B cell (primary cell): ENCODE measurements around the gene SURF6. TPM values are rescaled to one million over a fixed set of nuclear protein-coding genes. Genes with fewer than 3 reads are reported as not detected.

Experiments
- ATAC-seq: fragments of 200-7000 bp; cut with Tn5 transposase; one replicate; pipeline ENCODE4 v1.10.0; 2021; ENCODE audit warnings: low read depth, mild to moderate bottlenecking, moderate number of reproducible peaks, moderate library complexity
- CTCF ChIA-PET: fragments of 350-600 bp; sonication (Branson Sonifier 250); formaldehyde crosslinking; loops from one replicate; lab custom pipeline; 2021; ENCODE audit warnings: antibody characterized with exemption, inconsistent platforms; lab: Charles Lee
- POLR2A ChIA-PET: fragments of 350-600 bp; sonication (Branson Sonifier 250); formaldehyde crosslinking; loops from one replicate; lab custom pipeline; 2021; ENCODE audit warnings: antibody characterized with exemption; lab: Charles Lee
- DNase-seq: peaks from one replicate; pipeline ENCODE4 v3.0.0; 2013
- H2AFZ ChIP-seq: 2 replicates; pipeline ENCODE4 v1.6.1; 2012; ENCODE audit warnings: mild to moderate bottlenecking, low read depth, low read length; ENCODE audit not compliant: insufficient read depth, poor library complexity, severe bottlenecking
- H3K27ac ChIP-seq, 2 donors: 1 replicate in 1 of 2; 2 replicates in 1 of 2; pipeline ENCODE4 v1.5.1; 2012 to 2013; ENCODE audit warnings: low read length in 2 of 2, mild to moderate bottlenecking in 2 of 2, moderate library complexity in 1 of 2
- H3K27me3 ChIP-seq, 4 experiments: fragments of 200-600 bp in 1 of 4; sonication (generic) in 1 of 4; replicated peaks in 1 of 4; 1 replicate in 2 of 4; 2 replicates in 2 of 4; pipeline versions ENCODE4 v1.6.1 to v1.7.0; 2013 to 2016; ENCODE audit warnings: low read length in 3 of 4, mild to moderate bottlenecking in 2 of 4, mixed read lengths in 1 of 4, moderate library complexity in 1 of 4; ENCODE audit not compliant: insufficient read depth in 4 of 4, control insufficient read depth in 3 of 4; ENCODE audit errors: control extremely low read depth in 1 of 4
- H3K36me3 ChIP-seq, 2 experiments: replicated peaks in 1 of 2; 1 replicate in 1 of 2; 2 replicates in 1 of 2; pipeline versions ENCODE4 v1.6.1 to v1.7.1; 2013; ENCODE audit warnings: low read length in 1 of 2; ENCODE audit not compliant: insufficient read depth in 2 of 2, control insufficient read depth in 1 of 2; ENCODE audit errors: control extremely low read depth in 1 of 2, extremely low read depth in 1 of 2
- H3K4me1 ChIP-seq, 2 donors: fragments of 200-600 bp in 1 of 2; sonication (generic) in 1 of 2; 1 replicate in 1 of 2; 2 replicates in 1 of 2; pipeline versions ENCODE4 v1.5.1 to v1.6.1; 2013 to 2017; ENCODE audit warnings: low read length in 2 of 2; ENCODE audit not compliant: control insufficient read depth in 2 of 2, insufficient read depth in 2 of 2
- H3K4me2 ChIP-seq: replicated peaks from 2 replicates; pipeline ENCODE3; 2012; ENCODE audit warnings: mild to moderate bottlenecking, low read depth, low read length; ENCODE audit not compliant: poor library complexity, severe bottlenecking
- H3K4me3 ChIP-seq, 5 experiments: fragments of 200-600 bp in 1 of 5; sonication (generic) in 1 of 5; 1 replicate in 3 of 5; 2 replicates in 2 of 5; pipeline versions ENCODE4 v1.5.1 to v1.7.0; 2011 to 2016; ENCODE audit warnings: low read length in 4 of 5, mild to moderate bottlenecking in 4 of 5, low read depth in 2 of 5, control low read depth in 1 of 5, moderate library complexity in 1 of 5; ENCODE audit not compliant: insufficient read depth in 1 of 5; ENCODE audit errors: control extremely low read depth in 1 of 5, extremely low read depth in 1 of 5
- H3K79me2 ChIP-seq: fragments of 200-600 bp; sonication (generic); one replicate; pipeline ENCODE4 v1.6.0; 2016; ENCODE audit warnings: low read length; ENCODE audit not compliant: control insufficient read depth, insufficient read depth
- H3K9ac ChIP-seq: fragments of 200-600 bp; sonication (generic); 2 replicates; pipeline ENCODE4 v1.6.1; 2017; ENCODE audit warnings: mild to moderate bottlenecking, low read length, moderate library complexity
- H3K9me3 ChIP-seq, 3 donors: one replicate each; pipeline versions ENCODE4 v1.6.1 to v1.7.1; 2013; ENCODE audit warnings: low read length in 2 of 3; ENCODE audit not compliant: control insufficient read depth in 2 of 3, insufficient read depth in 1 of 3; ENCODE audit errors: control extremely low read depth in 1 of 3
- H4K20me1 ChIP-seq: 2 replicates; pipeline ENCODE4 v1.6.0; 2012; ENCODE audit warnings: mild to moderate bottlenecking, low read length; ENCODE audit not compliant: insufficient read depth, control insufficient read depth, poor library complexity, severe bottlenecking
- H3K27ac Mint-ChIP-seq: one replicate; pipeline ENCODE4 v1.8.0; 2021; ENCODE audit warnings: mixed read lengths
- H3K27me3 Mint-ChIP-seq: one replicate; pipeline ENCODE4 v1.8.0; 2021; ENCODE audit warnings: mixed read lengths
- H3K4me1 Mint-ChIP-seq: one replicate; pipeline ENCODE4 v1.8.0; 2021; ENCODE audit warnings: mixed read lengths
- H3K4me3 Mint-ChIP-seq: one replicate; pipeline ENCODE4 v1.8.0; 2021; ENCODE audit warnings: mixed read lengths
- H3K9me3 Mint-ChIP-seq: one replicate; pipeline ENCODE4 v1.8.0; 2022; ENCODE audit warnings: mixed read lengths; ENCODE audit not compliant: insufficient read depth
- CTCF ChIP-seq: fragments of 200-600 bp; IDR thresholded peaks from one replicate; pipeline ENCODE4 v1.8.0; 2022; ENCODE audit warnings: antibody characterized with exemption, mild to moderate bottlenecking
- EZH2 ChIP-seq: IDR thresholded peaks from 2 replicates; pipeline ENCODE4 v1.6.1; 2012; ENCODE audit warnings: borderline replicate concordance, low read depth, mild to moderate bottlenecking, moderate library complexity, low read length; ENCODE audit not compliant: insufficient read depth, poor library complexity, severe bottlenecking
- WGBS: methylation state at CpG from one replicate; pipeline ENCODE4 v1.1.5; 2013; ENCODE audit warnings: missing lambda C conversion rate; ENCODE audit not compliant: insufficient coverage; 5-methylcytosine and 5-hydroxymethylcytosine counted together
- intact Hi-C: fragments of 100-400 bp; cut with micrococcal nuclease; formaldehyde crosslinking; loops from one replicate; pipeline ENCODE4 v1.10.0; 2022
- polyA plus RNA-seq: library from polyadenylated mRNA; depleted of rRNA; stranded (reverse); fragments of >200 nt; gene quantifications from 2 replicates; pipeline ENCODE4 v1.2.3, GENCODE V29; 2012
- total RNA-seq, 2 donors: library from RNA; stranded (reverse); fragments of 120-200 nt in 1 of 2; gene quantifications; 1 replicate in 1 of 2; 2 replicates in 1 of 2; pipeline versions ENCODE4 v1.2.3 to v1.2.4, GENCODE V29; 2013 to 2022

Gene SURF6
- total and polyA plus RNA-seq, 2 donors (not counting 1 experiment from before 2014, with no cell fraction given), result 14.7 to 25.9 TPM

- POLR2A ChIA-PET, result no interaction called here
- H3K9me3 Mint-ChIP-seq, result no peaks in the 10 kb centered on the region
Measured at GRCh38 chr9:133378408-133378962, 42.5 kb upstream of the SURF6 start.

More at GRCh38 chr9:133378408-133378962, 42.5 kb upstream of the SURF6 start:
- H3K4me1 ChIP-seq, result peaks cover 13 to 22% of the 10 kb centered on the region in 2 donors
- Mint-ChIP-seq H3K4me3 (peak overlapping the region; percentile 47), H3K27ac (no peak overlapping the region), H3K4me1 (peaks cover 13% of the 10 kb centered on the region), H3K27me3 (no peaks in the 10 kb centered on the region)
- no peak overlapping the region for H3K9ac ChIP-seq
- ATAC-seq, result no peak
- no peak for DNase-seq
- H3K27ac ChIP-seq, result no peak overlapping the region
- TF ChIP-seq CTCF (no peak), EZH2 (no peak)
- no peak overlapping the region for H3K4me2 ChIP-seq
- peaks cover 24% of the 10 kb centered on the region for H3K79me2 ChIP-seq
- H2AFZ ChIP-seq, result no peak overlapping the region
- H3K4me3 ChIP-seq, result no peak overlapping the region
- CTCF ChIA-PET, result interaction anchor here (1.2 to 1.3 kb wide), 2 partner anchors 21 kb away, joined by 3 read pairs; no protein-coding TSS in a partner anchor
- peaks cover 20% of the 10 kb centered on the region for H4K20me1 ChIP-seq
- H3K27me3 ChIP-seq, result no peaks in the 10 kb centered on the region
- 80% methylated on average over 1 of the region's 1 CpG for WGBS
- no peaks in the 10 kb centered on the region for H3K36me3 ChIP-seq
- H3K9me3 ChIP-seq, result no peaks in the 10 kb centered on the region
- intact Hi-C loops, result no loop called here
